ENCODE measurements around the gene TMEM95.

DNA sequence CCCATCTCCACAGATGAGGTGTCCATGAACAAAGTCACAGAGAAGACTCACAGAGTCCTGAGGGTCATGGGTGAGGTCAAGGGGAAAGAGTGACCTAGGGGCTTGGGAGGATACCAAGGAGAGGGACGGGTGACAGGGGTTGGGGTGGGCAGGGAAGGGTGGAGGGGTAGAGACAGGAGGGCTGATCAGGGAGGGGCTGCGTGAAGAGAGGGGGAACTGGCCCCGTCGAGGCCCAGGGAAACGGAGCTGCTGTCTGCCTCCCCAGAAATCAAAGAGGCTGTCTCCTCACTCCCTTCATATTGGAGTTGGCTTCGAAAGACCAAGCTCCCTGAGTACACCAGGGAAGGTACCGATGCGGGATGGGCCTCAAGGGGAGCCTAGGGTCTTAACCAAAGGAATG, 617 bp downstream of the TMEM95 start:
- no peak for TF ChIP-seq SUZ12 (IDR thresholded peaks at IDR 0.05; ENCODE audit: extremely low read depth, insufficient read depth, insufficient read length)
- TF ChIP-seq ZNF274 (IDR thresholded peaks at IDR 0.05; ENCODE audit: low read depth, low read length), result no peak
- no peak for TF ChIP-seq YY1 (IDR thresholded peaks at IDR 0.05; ENCODE audit: insufficient read depth, insufficient read length)

Measured in NT2/D1 (cell line).